Measurements from ENCODE around the gene BTBD3.

Gene BTBD3

GRCh38 chr20:11966186-11966585 lies 48.5 kb downstream of the BTBD3 start:
- DNase-seq (ENCODE audit: low read depth in 2 of 2): no peak

GRCh38 chr20:11970243-11970836 lies 52.6 kb downstream of the BTBD3 start:
- DNase-seq (ENCODE audit: low read depth in 2 of 2): no peak

- DNase-seq (ENCODE audit: low read depth in 2 of 2): no peak
Measured at GRCh38 chr20:11972478-11972877, 54.8 kb downstream of the BTBD3 start.
